GM19372 (cell line): ENCODE data around the gene GSTK1.

Experiments used
- ATAC-seq: cut with Tn5 transposase; IDR thresholded peaks from one replicate; pipeline ENCODE4 v1.9.1; 2021; ENCODE audit warnings: mild to moderate bottlenecking, low read depth, moderate library complexity; ENCODE audit not compliant: unreplicated experiment

Gene GSTK1

GRCh38 chr7:143290293-143290692, 27.1 kb downstream of the GSTK1 start:
- ATAC-seq, result no peak

GRCh38 chr7:143292876-143293275, 29.6 kb downstream of the GSTK1 start:
- ATAC-seq, result no peak

GRCh38 chr7:143295870-143296269, 32.6 kb downstream of the GSTK1 start:
- no peak for ATAC-seq

- ATAC-seq, result no peak
Observed at GRCh38 chr7:143296686-143297085, 33.4 kb downstream of the GSTK1 start.

GRCh38 chr7:143299346-143299745, 36.1 kb downstream of the GSTK1 start:
- no peak for ATAC-seq

- ATAC-seq, result no peak
Observed at GRCh38 chr7:143299840-143300239, 36.6 kb downstream of the GSTK1 start.

- ATAC-seq, result no peak
Observed at GRCh38 chr7:143300959-143301935, 38.0 kb downstream of the GSTK1 start.

GRCh38 chr7:143303733-143304132, 40.5 kb downstream of the GSTK1 start:
- ATAC-seq, result no peak

- ATAC-seq, result no peak
Observed at GRCh38 chr7:143304938-143305337, 41.7 kb downstream of the GSTK1 start.

GRCh38 chr7:143305423-143306070, 42.3 kb downstream of the GSTK1 start:
- ATAC-seq, result no peak

- no peak for ATAC-seq
Observed at GRCh38 chr7:143308632-143309031, 45.4 kb downstream of the GSTK1 start.

GRCh38 chr7:143314127-143314526, 50.9 kb downstream of the GSTK1 start:
- no peak for ATAC-seq

- ATAC-seq, result no peak
Observed at GRCh38 chr7:143315776-143316175, 52.5 kb downstream of the GSTK1 start, which contains the start of gene CLCN1. TSS of gene CLCN1 (plus strand) at chr7:143316111. CDS start at chr7:143316213, 102 bp downstream.

GRCh38 chr7:143316492-143316891, 53.3 kb downstream of the GSTK1 start:
- ATAC-seq, result no peak

- ATAC-seq, result no peak
Observed at GRCh38 chr7:143318661-143319060, 55.4 kb downstream of the GSTK1 start.
